Fibroblast of lung (primary cell): ENCODE data around the gene MEN1. TPM values are rescaled to one million over a fixed set of nuclear protein-coding genes. Genes with fewer than 3 reads are reported as not detected.

Source experiments
- DNase-seq, 2 donors: peaks; one replicate each; pipeline versions ENCODE4 v3.0.0 to v3.0.0-alpha.2; 2010; ENCODE audit warnings: low read depth in 2 of 2
- H2AFZ ChIP-seq: 2 replicates; pipeline ENCODE4 v1.5.1; 2012; ENCODE audit warnings: low read length, control low read depth, inconsistent platforms
- H3K27ac ChIP-seq: 2 replicates; pipeline ENCODE4 v1.5.1; 2011; ENCODE audit warnings: low read length, control low read depth; ENCODE audit not compliant: insufficient read depth
- H3K27me3 ChIP-seq: 2 replicates; pipeline ENCODE4 v1.5.1; 2011; ENCODE audit warnings: mild to moderate bottlenecking, low read length; ENCODE audit not compliant: control insufficient read depth, insufficient read depth
- H3K36me3 ChIP-seq: 2 replicates; pipeline ENCODE4 v1.5.1; 2011; ENCODE audit warnings: low read length; ENCODE audit not compliant: control insufficient read depth, insufficient read depth
- H3K4me1 ChIP-seq: 2 replicates; pipeline ENCODE4 v1.5.1; 2011; ENCODE audit warnings: low read length; ENCODE audit not compliant: control insufficient read depth, insufficient read depth; ENCODE audit errors: extremely low read depth
- H3K4me2 ChIP-seq: 2 replicates; pipeline ENCODE4 v1.5.1; 2011; ENCODE audit warnings: low read length, control low read depth; ENCODE audit not compliant: insufficient read depth; ENCODE audit errors: extremely low read depth
- H3K4me3 ChIP-seq, 4 experiments: fragments of 200-600 bp in 1 of 4; sonication (generic) in 1 of 4; replicated peaks in 1 of 4; 2 replicates each; pipeline ENCODE4 v1.5.1; 2011 to 2016; ENCODE audit warnings: low read length in 4 of 4, low read depth in 3 of 4, mild to moderate bottlenecking in 3 of 4, control low read depth in 2 of 4, inconsistent platforms in 1 of 4, mixed read lengths in 1 of 4; ENCODE audit not compliant: insufficient read depth in 1 of 4; ENCODE audit errors: control extremely low read depth in 1 of 4
- H3K79me2 ChIP-seq: 2 replicates; pipeline ENCODE4 v1.5.1; 2012; ENCODE audit warnings: mild to moderate bottlenecking, low read length, inconsistent platforms; ENCODE audit not compliant: control insufficient read depth, insufficient read depth
- H3K9ac ChIP-seq: 2 replicates; pipeline ENCODE4 v1.5.1; 2011; ENCODE audit warnings: mild to moderate bottlenecking, low read length, control low read depth; ENCODE audit not compliant: insufficient read depth
- H3K9me3 ChIP-seq: 2 replicates; pipeline ENCODE4 v1.5.1; 2012; ENCODE audit warnings: low read depth, low read length; ENCODE audit not compliant: control insufficient read depth, insufficient read depth
- H4K20me1 ChIP-seq: 2 replicates; pipeline ENCODE4 v1.5.1; 2011; ENCODE audit warnings: low read length; ENCODE audit not compliant: control insufficient read depth, insufficient read depth; ENCODE audit errors: extremely low read depth
- EZH2 ChIP-seq: IDR thresholded peaks from 2 replicates; pipeline ENCODE4 v1.5.1; 2012; ENCODE audit warnings: low read length, control low read depth, mild to moderate bottlenecking; ENCODE audit errors: missing control alignments
- polyA plus RNA-seq, 2 donors: library from polyadenylated mRNA; depleted of rRNA in 1 of 2; stranded (reverse) in 1 of 2; unstranded in 1 of 2; fragments of >200 nt; gene quantifications; 2 replicates each; pipeline ENCODE4 v1.2.1, GENCODE V29; 2011 to 2012; ENCODE audit warnings: missing spikeins in 1 of 2
- total RNA-seq: library from RNA; depleted of rRNA; stranded (reverse); fragments of >200 nt; gene quantifications from 2 replicates; pipeline ENCODE4 v1.2.1, GENCODE V29; 2014
- TF ChIP-seq, protein P1 (sequence below), 2 donors: IDR thresholded peaks in 1 of 2; conservative IDR thresholded peaks in 1 of 2; 1 replicate in 1 of 2; 2 replicates in 1 of 2; pipeline ENCODE4 v1.5.1; 2011 to 2012; ENCODE audit warnings: low read length in 2 of 2, control low read depth in 1 of 2, inconsistent platforms in 1 of 2, low read depth in 1 of 2, mild to moderate bottlenecking in 1 of 2

MEN1 gene
- total and polyA plus RNA-seq, 2 donors (not counting 1 experiment from before 2014, with no cell fraction given), result 8.9 to 13.7 TPM

DNA sequence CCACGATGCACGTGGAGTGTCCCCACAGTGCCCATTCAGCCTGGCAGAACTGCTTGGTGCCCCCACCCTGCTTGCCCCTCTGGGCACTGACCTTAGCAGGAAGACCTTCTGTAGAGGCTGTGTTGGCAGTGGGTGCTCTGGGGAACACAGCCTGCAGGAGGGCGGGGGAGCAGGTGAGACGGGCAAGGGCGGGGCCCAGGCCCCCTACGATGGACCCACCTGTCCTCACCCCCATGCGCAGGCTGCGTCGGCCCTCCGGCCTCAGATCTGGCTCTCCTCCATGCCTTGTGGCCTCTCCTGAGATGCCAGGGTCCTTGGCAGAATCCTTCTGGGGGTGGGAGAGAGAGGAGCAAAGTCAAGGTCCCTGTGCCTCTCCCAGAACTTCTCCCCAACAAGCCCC lies 23.2 kb upstream of the MEN1 start:
- Histone ChIP-seq H3K27ac (no peak overlapping the region), H3K9me3 (no peaks in the 10 kb centered on the region), H3K4me1 (no peaks in the 10 kb centered on the region), H3K79me2 (no peaks in the 10 kb centered on the region), H3K36me3 (no peaks in the 10 kb centered on the region), H3K27me3 (no peaks in the 10 kb centered on the region), H3K4me3 (no peak overlapping the region), H2AFZ (no peak overlapping the region), H4K20me1 (no peaks in the 10 kb centered on the region), H3K9ac (no peak overlapping the region), H3K4me2 (no peak overlapping the region)
- DNase-seq, result no peak
- TF ChIP-seq, protein P1, sequence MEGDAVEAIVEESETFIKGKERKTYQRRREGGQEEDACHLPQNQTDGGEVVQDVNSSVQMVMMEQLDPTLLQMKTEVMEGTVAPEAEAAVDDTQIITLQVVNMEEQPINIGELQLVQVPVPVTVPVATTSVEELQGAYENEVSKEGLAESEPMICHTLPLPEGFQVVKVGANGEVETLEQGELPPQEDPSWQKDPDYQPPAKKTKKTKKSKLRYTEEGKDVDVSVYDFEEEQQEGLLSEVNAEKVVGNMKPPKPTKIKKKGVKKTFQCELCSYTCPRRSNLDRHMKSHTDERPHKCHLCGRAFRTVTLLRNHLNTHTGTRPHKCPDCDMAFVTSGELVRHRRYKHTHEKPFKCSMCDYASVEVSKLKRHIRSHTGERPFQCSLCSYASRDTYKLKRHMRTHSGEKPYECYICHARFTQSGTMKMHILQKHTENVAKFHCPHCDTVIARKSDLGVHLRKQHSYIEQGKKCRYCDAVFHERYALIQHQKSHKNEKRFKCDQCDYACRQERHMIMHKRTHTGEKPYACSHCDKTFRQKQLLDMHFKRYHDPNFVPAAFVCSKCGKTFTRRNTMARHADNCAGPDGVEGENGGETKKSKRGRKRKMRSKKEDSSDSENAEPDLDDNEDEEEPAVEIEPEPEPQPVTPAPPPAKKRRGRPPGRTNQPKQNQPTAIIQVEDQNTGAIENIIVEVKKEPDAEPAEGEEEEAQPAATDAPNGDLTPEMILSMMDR (conservative IDR thresholded peaks at IDR 0.05 in 1 of 2, IDR thresholded peaks at IDR 0.05 in 1 of 2; ENCODE audit: low read depth in 1 of 2, low read length in 2 of 2), result no peak
- TF ChIP-seq EZH2, result no peak

DNA sequence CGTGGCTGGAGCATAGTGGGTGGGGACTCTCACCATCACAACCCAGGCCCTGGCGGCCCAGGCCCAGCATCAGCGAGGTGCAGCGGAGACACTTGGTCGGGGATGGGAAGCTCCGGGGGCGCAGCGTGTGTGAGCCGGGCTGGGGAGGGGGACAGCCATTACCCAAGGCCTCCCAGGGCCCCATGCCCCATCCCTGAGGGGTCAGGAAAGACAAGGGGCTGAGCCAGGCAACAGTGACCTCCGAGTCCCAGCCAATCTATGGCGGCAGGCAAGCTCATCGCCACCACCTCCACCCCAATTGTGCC lies 22.8 kb upstream of the MEN1 start:
- no peak for DNase-seq
- H3K27me3 ChIP-seq, result no peaks in the 10 kb centered on the region
- TF ChIP-seq, protein P1 (conservative IDR thresholded peaks at IDR 0.05 in 1 of 2, IDR thresholded peaks at IDR 0.05 in 1 of 2; ENCODE audit: low read depth in 1 of 2, low read length in 2 of 2), result no peak
- no peak for TF ChIP-seq EZH2
- H3K9me3 ChIP-seq, result no peaks in the 10 kb centered on the region
- H2AFZ ChIP-seq, result no peak overlapping the region
- H4K20me1 ChIP-seq, result no peaks in the 10 kb centered on the region
- H3K4me1 ChIP-seq, result no peaks in the 10 kb centered on the region
- H3K27ac ChIP-seq, result no peak overlapping the region
- no peaks in the 10 kb centered on the region for H3K79me2 ChIP-seq
- no peaks in the 10 kb centered on the region for H3K36me3 ChIP-seq
- no peak overlapping the region for H3K4me2 ChIP-seq
- no peak overlapping the region for H3K9ac ChIP-seq
- H3K4me3 ChIP-seq, result no peak overlapping the region

DNA sequence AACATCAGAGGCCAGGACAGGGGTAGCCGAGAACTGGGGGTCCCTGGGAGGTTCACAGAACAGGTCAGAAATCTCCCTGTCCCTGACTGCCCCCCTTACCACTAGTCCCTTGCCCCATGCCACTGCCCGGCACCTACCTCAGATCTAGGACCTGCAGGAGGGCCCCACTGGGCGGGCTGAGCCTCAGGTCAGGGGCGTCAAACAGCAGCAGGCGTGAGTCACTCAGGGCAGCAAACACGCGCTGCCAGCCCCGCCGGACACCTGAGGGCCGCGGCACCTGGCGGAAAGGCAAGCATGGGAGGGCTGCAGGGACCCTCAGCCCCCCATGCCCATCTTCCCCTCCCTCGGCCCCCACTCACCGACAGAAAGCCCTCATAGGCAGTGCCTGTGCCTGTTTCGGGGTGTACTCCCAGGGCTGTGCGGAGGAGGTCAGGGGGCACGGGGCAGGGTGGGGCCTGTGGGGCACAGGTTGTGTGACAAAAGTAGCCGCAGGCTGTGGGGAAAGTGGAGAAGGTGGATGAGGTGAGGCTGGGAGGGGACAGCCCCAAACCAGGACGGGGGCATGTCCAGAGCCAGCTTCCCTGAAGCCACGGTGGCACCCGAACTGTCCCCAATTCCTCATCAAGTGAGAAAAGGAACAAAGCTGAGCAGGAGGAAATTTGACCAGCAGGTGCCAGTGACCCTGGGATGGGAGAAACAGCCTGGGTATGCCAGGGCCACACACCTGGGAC lies 22.3 kb upstream of the MEN1 start:
- DNase-seq, result no peak
- no peak for TF ChIP-seq EZH2
- TF ChIP-seq, protein P1 (conservative IDR thresholded peaks at IDR 0.05 in 1 of 2, IDR thresholded peaks at IDR 0.05 in 1 of 2; ENCODE audit: low read depth in 1 of 2, low read length in 2 of 2), result no peak
- H3K79me2 ChIP-seq, result no peaks in the 10 kb centered on the region

More for the DNA sequence above, 22.3 kb upstream of the MEN1 start:
- H3K4me3 ChIP-seq, result no peak overlapping the region
- H3K27me3 ChIP-seq, result no peaks in the 10 kb centered on the region
- H2AFZ ChIP-seq, result no peak overlapping the region
- H3K9me3 ChIP-seq, result no peaks in the 10 kb centered on the region
- no peaks in the 10 kb centered on the region for H3K4me1 ChIP-seq
- no peak overlapping the region for H3K27ac ChIP-seq
- no peak overlapping the region for H3K9ac ChIP-seq
- no peaks in the 10 kb centered on the region for H3K36me3 ChIP-seq
- no peak overlapping the region for H3K4me2 ChIP-seq
- H4K20me1 ChIP-seq, result no peaks in the 10 kb centered on the region
